Measurements from ENCODE around the gene EIPR1.

The EIPR1 gene

DNA sequence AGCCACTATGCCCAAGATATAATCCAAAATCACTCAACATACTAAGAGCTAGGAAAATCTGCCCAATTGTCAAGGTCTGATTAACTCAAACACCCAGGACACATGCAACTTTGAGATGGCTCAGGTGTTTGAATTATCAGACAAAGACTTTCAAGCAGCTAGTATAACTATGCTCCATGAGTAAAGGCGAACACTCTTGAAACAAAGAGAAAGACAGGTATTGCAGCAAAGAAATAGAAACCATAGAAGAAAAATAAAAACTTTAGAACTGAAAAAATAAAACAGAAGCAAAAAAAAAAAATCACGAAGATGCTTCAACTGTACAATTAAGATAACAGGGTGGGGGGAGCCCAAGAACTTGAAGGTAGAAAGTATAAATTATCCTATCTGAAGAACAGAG lies 214.2 kb downstream of the EIPR1 start:
- no CpG with 5 or more reads among the region's 2 CpGs for WGBS (ENCODE audit: extremely low coverage, insufficient coverage, low lambda C conversion rate)
- H3K56ac ChIP-seq (ENCODE audit: low read length) = no peak overlapping the region

DNA sequence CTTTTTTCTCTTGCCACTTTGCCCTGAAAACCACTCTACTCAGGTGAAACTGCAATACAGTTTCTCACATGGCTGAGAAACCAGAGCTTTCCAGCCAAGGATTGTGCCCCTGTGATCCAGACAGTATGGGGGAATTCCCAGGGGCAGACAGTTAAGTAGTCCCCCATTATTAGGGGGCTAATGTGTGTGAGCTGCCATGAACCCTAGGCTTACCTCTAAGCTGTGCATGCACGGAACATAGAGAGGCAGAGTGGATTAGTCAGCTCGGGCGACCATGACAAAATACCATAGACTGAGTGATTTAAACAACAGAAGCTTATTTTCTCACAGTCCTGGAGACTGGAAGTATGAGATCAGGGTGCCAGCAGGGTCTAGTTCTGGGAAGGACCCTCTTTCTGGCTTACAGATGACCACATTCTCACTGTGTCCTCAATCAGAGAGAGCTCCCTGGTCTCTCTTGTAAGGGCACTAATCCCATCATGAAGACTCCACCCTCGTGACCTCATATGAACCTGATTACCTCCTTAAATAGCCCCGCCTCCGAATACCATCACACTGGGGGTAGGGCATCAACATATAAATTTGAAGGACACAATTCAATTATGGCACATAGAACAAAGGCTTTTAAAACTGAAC lies 215.1 kb downstream of the EIPR1 start:
- no peak overlapping the region for H4K5ac ChIP-seq (ENCODE audit: low read length)
- H2BK120ac ChIP-seq (ENCODE audit: low read depth, low read length) = no peak overlapping the region
- H3K27ac ChIP-seq (ENCODE audit: low read depth, low read length) = no peak overlapping the region
- no peak overlapping the region for H3K56ac ChIP-seq (ENCODE audit: low read length)
- no peaks in the 10 kb centered on the region for H3K79me2 ChIP-seq (ENCODE audit: control insufficient read depth, insufficient read depth, low read length)
- no CpG with 5 or more reads among the region's 6 CpGs for WGBS (ENCODE audit: extremely low coverage, insufficient coverage, low lambda C conversion rate)
- H3K79me1 ChIP-seq (ENCODE audit: low read length) = no peaks in the 10 kb centered on the region
- H3K4ac ChIP-seq (ENCODE audit: low read depth, low read length) = no peak overlapping the region
- H3K4me3 ChIP-seq (ENCODE audit: low read length) = no peak overlapping the region
- H2BK5ac ChIP-seq (ENCODE audit: low read length) = no peak overlapping the region
- H2AK5ac ChIP-seq (ENCODE audit: low read length) = no peak overlapping the region
- no peaks in the 10 kb centered on the region for H3K27me3 ChIP-seq (ENCODE audit: insufficient read depth, low read length, poor library complexity)
- no peak overlapping the region for H3K9ac ChIP-seq (ENCODE audit: low read length)
- no peak overlapping the region for H3K4me2 ChIP-seq (ENCODE audit: low read length)
- no peak overlapping the region for H3K23ac ChIP-seq (ENCODE audit: low read length)
- H3K36me3 ChIP-seq (ENCODE audit: control insufficient read depth, insufficient read depth, low read length) = no peaks in the 10 kb centered on the region
- no peak overlapping the region for H4K8ac ChIP-seq (ENCODE audit: low read depth, low read length)
- H2BK15ac ChIP-seq (replicated peaks; ENCODE audit: low read depth) = no peak overlapping the region
- H3K4me1 ChIP-seq (ENCODE audit: control insufficient read depth, low read depth, low read length) = no peaks in the 10 kb centered on the region
- H3K18ac ChIP-seq (ENCODE audit: low read length) = no peak overlapping the region
- DNase-seq = no peak

More for the DNA sequence above, 214.2 kb downstream of the EIPR1 start:
- no peak overlapping the region for H2AK5ac ChIP-seq (ENCODE audit: low read length)
- H2BK120ac ChIP-seq (ENCODE audit: low read depth, low read length) = no peak overlapping the region
- no peak overlapping the region for H3K18ac ChIP-seq (ENCODE audit: low read length)
- H2BK15ac ChIP-seq (replicated peaks; ENCODE audit: low read depth) = no peak overlapping the region
- no peak overlapping the region for H2BK5ac ChIP-seq (ENCODE audit: low read length)
- no peaks in the 10 kb centered on the region for H3K79me1 ChIP-seq (ENCODE audit: low read length)
- no peak for DNase-seq
- H4K5ac ChIP-seq (ENCODE audit: low read length) = no peak overlapping the region
- no peak overlapping the region for H3K4me2 ChIP-seq (ENCODE audit: low read length)
- no peaks in the 10 kb centered on the region for H3K4me1 ChIP-seq (ENCODE audit: control insufficient read depth, low read depth, low read length)
- H3K23ac ChIP-seq (ENCODE audit: low read length) = no peak overlapping the region
- H3K79me2 ChIP-seq (ENCODE audit: control insufficient read depth, insufficient read depth, low read length) = no peaks in the 10 kb centered on the region
- H3K36me3 ChIP-seq (ENCODE audit: control insufficient read depth, insufficient read depth, low read length) = no peaks in the 10 kb centered on the region
- no peak overlapping the region for H3K27ac ChIP-seq (ENCODE audit: low read depth, low read length)
- no peak overlapping the region for H3K4me3 ChIP-seq (ENCODE audit: low read length)
- no peak overlapping the region for H3K9ac ChIP-seq (ENCODE audit: low read length)
- H4K8ac ChIP-seq (ENCODE audit: low read depth, low read length) = no peak overlapping the region
- H3K4ac ChIP-seq (ENCODE audit: low read depth, low read length) = no peak overlapping the region
- H3K27me3 ChIP-seq (ENCODE audit: insufficient read depth, low read length, poor library complexity) = no peaks in the 10 kb centered on the region

GRCh38 chr2:3160751-3161330 lies 216.8 kb downstream of the EIPR1 start:
- Histone ChIP-seq H3K27me3 (ENCODE audit: insufficient read depth, low read length, poor library complexity) (no peaks in the 10 kb centered on the region), H3K23ac (ENCODE audit: low read length) (no peak overlapping the region), H3K36me3 (ENCODE audit: control insufficient read depth, insufficient read depth, low read length) (no peaks in the 10 kb centered on the region), H2BK15ac (replicated peaks; ENCODE audit: low read depth) (no peak overlapping the region), H4K8ac (ENCODE audit: low read depth, low read length) (no peak overlapping the region), H3K18ac (ENCODE audit: low read length) (no peak overlapping the region), H3K27ac (ENCODE audit: low read depth, low read length) (no peak overlapping the region), H3K4ac (ENCODE audit: low read depth, low read length) (no peak overlapping the region), H2BK5ac (ENCODE audit: low read length) (no peak overlapping the region), H3K56ac (ENCODE audit: low read length) (no peak overlapping the region), H3K9ac (ENCODE audit: low read length) (no peak overlapping the region), H3K4me3 (ENCODE audit: low read length) (no peak overlapping the region), H3K4me1 (ENCODE audit: control insufficient read depth, low read depth, low read length) (no peaks in the 10 kb centered on the region), H4K5ac (ENCODE audit: low read length) (no peak overlapping the region), H3K79me1 (ENCODE audit: low read length) (no peaks in the 10 kb centered on the region), H3K4me2 (ENCODE audit: low read length) (no peak overlapping the region), H2AK5ac (ENCODE audit: low read length) (no peak overlapping the region), H3K79me2 (ENCODE audit: control insufficient read depth, insufficient read depth, low read length) (no peaks in the 10 kb centered on the region), H2BK120ac (ENCODE audit: low read depth, low read length) (no peak overlapping the region)
- WGBS (ENCODE audit: extremely low coverage, insufficient coverage, low lambda C conversion rate) = no CpG with 5 or more reads among the region's 6 CpGs
- DNase-seq = no peak

- H3K79me1 ChIP-seq (ENCODE audit: low read length) = no peaks in the 10 kb centered on the region
- H2BK5ac ChIP-seq (ENCODE audit: low read length) = no peak overlapping the region
- H2AK5ac ChIP-seq (ENCODE audit: low read length) = no peak overlapping the region
- no peaks in the 10 kb centered on the region for H3K79me2 ChIP-seq (ENCODE audit: control insufficient read depth, insufficient read depth, low read length)
- no peak overlapping the region for H3K27ac ChIP-seq (ENCODE audit: low read depth, low read length)
- H3K23ac ChIP-seq (ENCODE audit: low read length) = no peak overlapping the region
- no CpG with 5 or more reads among the region's 23 CpGs for WGBS (ENCODE audit: extremely low coverage, insufficient coverage, low lambda C conversion rate)
- no peak overlapping the region for H3K18ac ChIP-seq (ENCODE audit: low read length)
- H3K27me3 ChIP-seq (ENCODE audit: insufficient read depth, low read length, poor library complexity) = no peaks in the 10 kb centered on the region
- no peaks in the 10 kb centered on the region for H3K36me3 ChIP-seq (ENCODE audit: control insufficient read depth, insufficient read depth, low read length)
- no peak overlapping the region for H3K56ac ChIP-seq (ENCODE audit: low read length)
- no peak overlapping the region for H3K4me2 ChIP-seq (ENCODE audit: low read length)
- DNase-seq = no peak
- H3K4ac ChIP-seq (ENCODE audit: low read depth, low read length) = no peak overlapping the region
- H3K4me1 ChIP-seq (ENCODE audit: control insufficient read depth, low read depth, low read length) = no peaks in the 10 kb centered on the region
- H3K4me3 ChIP-seq (ENCODE audit: low read length) = no peak overlapping the region
- H2BK15ac ChIP-seq (replicated peaks; ENCODE audit: low read depth) = no peak overlapping the region
- no peak overlapping the region for H2BK120ac ChIP-seq (ENCODE audit: low read depth, low read length)
- H4K5ac ChIP-seq (ENCODE audit: low read length) = no peak overlapping the region
- no peak overlapping the region for H4K8ac ChIP-seq (ENCODE audit: low read depth, low read length)
- H3K9ac ChIP-seq (ENCODE audit: low read length) = no peak overlapping the region
Measured at GRCh38 chr2:3159782-3160545, 217.7 kb downstream of the EIPR1 start.

- Histone ChIP-seq H3K27me3 (ENCODE audit: insufficient read depth, low read length, poor library complexity) (no peaks in the 10 kb centered on the region), H3K79me2 (ENCODE audit: control insufficient read depth, insufficient read depth, low read length) (no peaks in the 10 kb centered on the region), H3K9ac (ENCODE audit: low read length) (no peak overlapping the region), H3K23ac (ENCODE audit: low read length) (no peak overlapping the region), H4K5ac (ENCODE audit: low read length) (no peak overlapping the region), H3K4me2 (ENCODE audit: low read length) (no peak overlapping the region), H2BK15ac (replicated peaks; ENCODE audit: low read depth) (no peak overlapping the region), H2BK5ac (ENCODE audit: low read length) (no peak overlapping the region), H3K4me3 (ENCODE audit: low read length) (no peak overlapping the region), H3K18ac (ENCODE audit: low read length) (no peak overlapping the region), H4K8ac (ENCODE audit: low read depth, low read length) (no peak overlapping the region), H3K4me1 (ENCODE audit: control insufficient read depth, low read depth, low read length) (no peaks in the 10 kb centered on the region), H3K4ac (ENCODE audit: low read depth, low read length) (no peak overlapping the region), H3K27ac (ENCODE audit: low read depth, low read length) (no peak overlapping the region), H2AK5ac (ENCODE audit: low read length) (no peak overlapping the region), H3K79me1 (ENCODE audit: low read length) (no peaks in the 10 kb centered on the region), H3K56ac (ENCODE audit: low read length) (no peak overlapping the region), H3K36me3 (ENCODE audit: control insufficient read depth, insufficient read depth, low read length) (no peaks in the 10 kb centered on the region), H2BK120ac (ENCODE audit: low read depth, low read length) (no peak overlapping the region)
- no peak for DNase-seq
- WGBS (ENCODE audit: extremely low coverage, insufficient coverage, low lambda C conversion rate) = no CpG with 5 or more reads among the region's 9 CpGs
Measured at GRCh38 chr2:3154700-3155099, 222.9 kb downstream of the EIPR1 start.

All from mesendoderm (in vitro differentiated cells).